ENCODE measurements around the gene CTXND2.
"Not testable (repeated sequence)": the region's sequence is repeated elsewhere in the genome, so short reads cannot be mapped to it uniquely, and the experiment has no call there.

The CTXND2 gene

GRCh38 chr1:150890033-150890416, 3.1 kb downstream of the CTXND2 start:
- DNase-seq (ENCODE audit: extremely low read depth in 1 of 2, low read depth in 1 of 2) = no peak

GRCh38 chr1:150893336-150893913, 6.5 kb downstream of the CTXND2 start:
- DNase-seq (ENCODE audit: extremely low read depth in 1 of 2, low read depth in 1 of 2) = no peak

- DNase-seq (ENCODE audit: extremely low read depth in 1 of 2, low read depth in 1 of 2) = no peak
Observed at GRCh38 chr1:150895618-150896017, 8.7 kb downstream of the CTXND2 start.

GRCh38 chr1:150899795-150900194, 12.9 kb downstream of the CTXND2 start:
- not testable (repeated sequence) for DNase-seq (ENCODE audit: extremely low read depth in 1 of 2, low read depth in 1 of 2)

- no peak for DNase-seq (ENCODE audit: extremely low read depth in 1 of 2, low read depth in 1 of 2)
Observed at GRCh38 chr1:150902346-150902745, 15.4 kb downstream of the CTXND2 start.

GRCh38 chr1:150902751-150903150, 15.8 kb downstream of the CTXND2 start:
- DNase-seq (ENCODE audit: extremely low read depth in 1 of 2, low read depth in 1 of 2) = no peak

GRCh38 chr1:150905301-150905700, 18.4 kb downstream of the CTXND2 start:
- no peak for DNase-seq (ENCODE audit: extremely low read depth in 1 of 2, low read depth in 1 of 2)

GRCh38 chr1:150906329-150906728, 19.4 kb downstream of the CTXND2 start:
- no peak for DNase-seq (ENCODE audit: extremely low read depth in 1 of 2, low read depth in 1 of 2)

GRCh38 chr1:150906813-150907212, 19.9 kb downstream of the CTXND2 start:
- DNase-seq (ENCODE audit: extremely low read depth in 1 of 2, low read depth in 1 of 2) = no peak

GRCh38 chr1:150909585-150910180, 22.7 kb downstream of the CTXND2 start:
- no peak for DNase-seq (ENCODE audit: extremely low read depth in 1 of 2, low read depth in 1 of 2)

GRCh38 chr1:150912623-150913022, 25.7 kb downstream of the CTXND2 start:
- DNase-seq (ENCODE audit: extremely low read depth in 1 of 2, low read depth in 1 of 2) = no peak

GRCh38 chr1:150917387-150917786, 30.5 kb downstream of the CTXND2 start:
- no peak for DNase-seq (ENCODE audit: extremely low read depth in 1 of 2, low read depth in 1 of 2)

- peak; percentile 45 to 56 for DNase-seq (ENCODE audit: extremely low read depth in 1 of 2, low read depth in 1 of 2)
Observed at GRCh38 chr1:150922519-150922975, 35.6 kb downstream of the CTXND2 start.

GRCh38 chr1:150925080-150925479, 38.1 kb downstream of the CTXND2 start:
- DNase-seq (ENCODE audit: extremely low read depth in 1 of 2, low read depth in 1 of 2) = no peak

GRCh38 chr1:150926097-150926741, 39.3 kb downstream of the CTXND2 start, which contains the start of gene SETDB1:
SETDB1 (plus strand) TSS chr1:150926363; CDS start chr1:150927715, 1,352 bp downstream.
- peak; percentile 83 to 91 for DNase-seq (ENCODE audit: extremely low read depth in 1 of 2, low read depth in 1 of 2)

GRCh38 chr1:150927624-150928023, 40.7 kb downstream of the CTXND2 start:
- no peak for DNase-seq (ENCODE audit: extremely low read depth in 1 of 2, low read depth in 1 of 2)

- no peak for DNase-seq (ENCODE audit: extremely low read depth in 1 of 2, low read depth in 1 of 2)
Observed at GRCh38 chr1:150928286-150928685, 41.4 kb downstream of the CTXND2 start.

- not testable (repeated sequence) for DNase-seq (ENCODE audit: extremely low read depth in 1 of 2, low read depth in 1 of 2)
Observed at GRCh38 chr1:150928775-150929174, 41.8 kb downstream of the CTXND2 start.

- no peak for DNase-seq (ENCODE audit: extremely low read depth in 1 of 2, low read depth in 1 of 2)
Observed at GRCh38 chr1:150931773-150932172, 44.8 kb downstream of the CTXND2 start.

GRCh38 chr1:150944856-150945255, 57.9 kb downstream of the CTXND2 start:
- no peak for DNase-seq (ENCODE audit: extremely low read depth in 1 of 2, low read depth in 1 of 2)

- DNase-seq (ENCODE audit: extremely low read depth in 1 of 2, low read depth in 1 of 2) = no peak
Observed at GRCh38 chr1:150954708-150955107, 67.8 kb downstream of the CTXND2 start.

- no peak for DNase-seq (ENCODE audit: extremely low read depth in 1 of 2, low read depth in 1 of 2)
Observed at GRCh38 chr1:150955280-150955679, 68.3 kb downstream of the CTXND2 start.
